ENCODE data around the gene ZNF385A. TPM values are rescaled to one million over a fixed set of nuclear protein-coding genes. Genes with fewer than 3 reads are reported as not detected.
A peak's percentile ranks its signal among the peaks of the same experiment; 100 is the strongest.

Gene ZNF385A
- total RNA-seq, 4 donors from 2014 or later: 9.0 to 19.8 (median 13.5) TPM

DNA sequence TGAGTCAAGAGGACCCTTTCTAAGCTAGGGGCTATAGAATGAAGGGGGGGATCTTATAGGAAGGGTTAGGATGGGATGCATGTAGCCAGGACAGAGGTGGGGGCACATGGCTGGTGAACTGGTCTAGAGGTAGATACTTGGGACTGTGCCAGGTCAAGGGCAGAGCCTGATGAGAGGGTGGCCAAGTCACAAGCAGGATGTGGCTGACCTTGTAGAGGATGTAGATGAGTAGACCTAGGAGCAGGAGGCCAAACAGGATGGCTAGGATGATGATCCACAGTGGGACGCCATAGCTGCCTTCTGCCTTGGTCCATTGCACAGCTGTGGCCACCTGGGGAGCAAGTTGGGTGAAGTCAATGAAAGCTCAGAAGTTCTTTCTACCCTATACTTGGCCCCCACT is 12.6 kb upstream of the ZNF385A start:
- no peaks in the 10 kb centered on the region for H3K27me3 ChIP-seq
- TF ChIP-seq, protein P1, sequence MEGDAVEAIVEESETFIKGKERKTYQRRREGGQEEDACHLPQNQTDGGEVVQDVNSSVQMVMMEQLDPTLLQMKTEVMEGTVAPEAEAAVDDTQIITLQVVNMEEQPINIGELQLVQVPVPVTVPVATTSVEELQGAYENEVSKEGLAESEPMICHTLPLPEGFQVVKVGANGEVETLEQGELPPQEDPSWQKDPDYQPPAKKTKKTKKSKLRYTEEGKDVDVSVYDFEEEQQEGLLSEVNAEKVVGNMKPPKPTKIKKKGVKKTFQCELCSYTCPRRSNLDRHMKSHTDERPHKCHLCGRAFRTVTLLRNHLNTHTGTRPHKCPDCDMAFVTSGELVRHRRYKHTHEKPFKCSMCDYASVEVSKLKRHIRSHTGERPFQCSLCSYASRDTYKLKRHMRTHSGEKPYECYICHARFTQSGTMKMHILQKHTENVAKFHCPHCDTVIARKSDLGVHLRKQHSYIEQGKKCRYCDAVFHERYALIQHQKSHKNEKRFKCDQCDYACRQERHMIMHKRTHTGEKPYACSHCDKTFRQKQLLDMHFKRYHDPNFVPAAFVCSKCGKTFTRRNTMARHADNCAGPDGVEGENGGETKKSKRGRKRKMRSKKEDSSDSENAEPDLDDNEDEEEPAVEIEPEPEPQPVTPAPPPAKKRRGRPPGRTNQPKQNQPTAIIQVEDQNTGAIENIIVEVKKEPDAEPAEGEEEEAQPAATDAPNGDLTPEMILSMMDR (IDR thresholded peaks at IDR 0.05): no peak
- TF ChIP-seq EP300 (IDR thresholded peaks at IDR 0.05) (no peak), POLR2A (IDR thresholded peaks at IDR 0.05) (no peak)
- no peak overlapping the region for H3K27ac ChIP-seq
- WGBS, 2 donors: 82 to 86% methylated on average over 1 of the region's 1 CpG
- no peak for DNase-seq (ENCODE audit: low spot score in 2 of 2)
- H3K4me1 ChIP-seq: peaks cover 0 to 4% (median 0%) of the 10 kb centered on the region in 4 donors
- peaks cover 0 to 78% (median 0%) of the 10 kb centered on the region in 3 donors for H3K36me3 ChIP-seq
- H3K9me3 ChIP-seq: no peaks in the 10 kb centered on the region
- H3K4me3 ChIP-seq: no peak overlapping the region

DNA sequence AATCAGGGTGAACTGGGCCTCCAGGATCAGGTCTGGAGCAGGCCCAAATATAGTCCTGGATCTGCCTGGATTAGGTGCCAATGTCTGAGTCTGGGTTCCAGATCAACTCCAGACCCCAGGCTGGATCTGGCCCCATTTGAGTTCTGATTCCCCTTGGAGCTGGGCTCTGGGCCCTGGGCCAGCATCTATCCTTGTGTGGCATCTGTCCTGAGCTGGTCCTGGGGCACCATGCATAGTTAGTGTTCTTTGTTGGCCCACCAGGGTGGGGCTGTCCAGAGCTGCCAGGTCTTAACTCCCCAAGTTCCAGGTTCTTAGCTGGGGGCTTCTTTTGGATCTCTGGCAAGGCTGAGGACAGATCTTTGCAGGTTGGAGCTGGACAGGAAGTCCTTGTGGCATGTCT is 11.0 kb upstream of the ZNF385A start:
- no peak for DNase-seq (ENCODE audit: low spot score in 2 of 2)
- H3K27ac ChIP-seq: no peak overlapping the region
- no peaks in the 10 kb centered on the region for H3K9me3 ChIP-seq
- H3K36me3 ChIP-seq: peaks cover 0 to 62% (median 0%) of the 10 kb centered on the region in 3 donors
- peaks cover 0 to 15% (median 6%) of the 10 kb centered on the region in 4 donors for H3K4me1 ChIP-seq
- no peaks in the 10 kb centered on the region for H3K27me3 ChIP-seq
- TF ChIP-seq, protein P1 (IDR thresholded peaks at IDR 0.05): no peak
- no peak for TF ChIP-seq EP300 (IDR thresholded peaks at IDR 0.05)
- TF ChIP-seq POLR2A (IDR thresholded peaks at IDR 0.05): no peak
- no peak overlapping the region for H3K4me3 ChIP-seq

DNA sequence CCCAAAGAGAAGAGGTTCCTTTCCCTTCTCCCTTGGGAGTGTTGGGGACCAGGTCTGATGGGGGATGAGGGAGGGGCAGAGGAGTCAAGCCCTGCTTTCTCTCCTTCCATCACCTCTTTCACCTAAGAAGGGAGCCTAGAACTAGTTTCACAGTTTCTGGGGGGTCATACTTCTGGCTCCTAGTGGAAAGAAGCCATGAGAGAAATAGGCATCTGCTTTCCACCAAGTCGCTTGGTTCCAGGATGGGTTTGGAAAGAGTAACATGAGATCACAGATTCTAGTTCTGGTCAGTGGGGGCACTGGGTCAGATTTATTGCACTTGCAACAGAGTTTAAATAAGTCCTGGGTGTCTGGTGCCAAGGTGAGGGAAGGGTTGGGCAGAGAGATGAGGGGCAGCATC is 10.5 kb upstream of the ZNF385A start:
- Histone ChIP-seq H3K9me3 (no peaks in the 10 kb centered on the region), H3K27ac (no peak overlapping the region), H3K4me3 (no peak overlapping the region), H3K36me3 (peaks cover 0 to 57% (median 0%) of the 10 kb centered on the region in 3 donors), H3K4me1 (peaks cover 0 to 15% (median 6%) of the 10 kb centered on the region in 4 donors), H3K27me3 (no peaks in the 10 kb centered on the region)
- 94 to 95% methylated on average over 1 of the region's 1 CpG for WGBS, 2 donors
- TF ChIP-seq POLR2A (IDR thresholded peaks at IDR 0.05): no peak
- TF ChIP-seq EP300 (IDR thresholded peaks at IDR 0.05): no peak
- TF ChIP-seq, protein P1 (IDR thresholded peaks at IDR 0.05): no peak
- DNase-seq (ENCODE audit: low spot score in 2 of 2): no peak

DNA sequence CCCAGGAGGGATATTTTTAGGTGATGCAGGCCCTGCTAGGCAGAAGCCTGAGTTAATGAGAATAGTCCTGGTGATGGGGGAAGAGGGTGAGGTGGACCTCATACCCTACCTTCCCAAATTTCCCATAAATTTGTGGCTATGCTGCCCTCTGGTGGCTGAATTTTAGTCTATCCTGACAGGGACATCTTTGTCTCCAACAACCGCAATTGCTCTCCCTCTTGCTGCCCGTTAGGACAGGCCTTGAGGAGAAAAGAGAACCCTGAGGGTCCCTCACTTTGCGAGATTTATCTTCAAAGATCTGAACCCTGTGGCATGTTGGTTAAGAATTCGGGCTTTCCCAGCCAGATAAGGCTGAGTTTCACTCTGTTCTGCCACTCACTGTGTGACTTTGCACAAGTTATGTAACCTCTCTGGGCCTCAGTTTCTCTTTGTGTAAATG is 9.8 kb upstream of the ZNF385A start:
- H3K36me3 ChIP-seq: peaks cover 0 to 50% (median 0%) of the 10 kb centered on the region in 3 donors
- TF ChIP-seq, protein P1 (IDR thresholded peaks at IDR 0.05): peak; percentile 56 to 66 (median 61)
- TF ChIP-seq EP300 (IDR thresholded peaks at IDR 0.05): no peak
- no peak overlapping the region for H3K4me3 ChIP-seq
- no peaks in the 10 kb centered on the region for H3K27me3 ChIP-seq
- peaks cover 0 to 11% (median 6%) of the 10 kb centered on the region in 4 donors for H3K4me1 ChIP-seq
- WGBS, 2 donors: 29 to 33% methylated on average over 4 of the region's 4 CpGs
- DNase-seq (ENCODE audit: low spot score in 2 of 2): peak in 1 of 2 donors; percentile 77
- H3K9me3 ChIP-seq: no peaks in the 10 kb centered on the region
- no peak overlapping the region for H3K27ac ChIP-seq

DNA sequence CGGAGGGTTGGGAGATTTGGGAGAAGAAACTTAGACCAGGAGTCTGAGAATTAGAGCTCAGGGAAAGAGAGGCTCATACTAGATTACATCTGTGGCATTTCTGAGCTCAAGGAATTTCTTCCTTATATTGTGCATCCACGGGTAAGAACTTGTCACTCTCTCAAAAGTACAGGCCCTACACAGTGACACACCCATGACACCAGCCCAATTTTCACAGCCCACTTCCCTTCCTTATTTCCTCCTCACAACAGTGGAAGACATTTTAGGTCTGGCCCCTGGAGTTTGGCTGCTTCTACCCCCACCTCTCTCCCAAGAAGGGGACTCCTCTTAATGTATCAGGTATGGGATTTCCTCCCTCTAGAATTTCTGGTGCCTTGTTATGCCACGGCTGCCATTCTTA is 9.2 kb upstream of the ZNF385A start:
- no peak overlapping the region for H3K4me3 ChIP-seq
- 70 to 76% methylated on average over 3 of the region's 3 CpGs for WGBS, 2 donors
- peaks cover 0 to 44% (median 0%) of the 10 kb centered on the region in 3 donors for H3K36me3 ChIP-seq
- H3K9me3 ChIP-seq: no peaks in the 10 kb centered on the region
- no peak for DNase-seq (ENCODE audit: low spot score in 2 of 2)
- H3K27ac ChIP-seq: no peak overlapping the region
- peaks cover 0 to 11% (median 6%) of the 10 kb centered on the region in 4 donors for H3K4me1 ChIP-seq
- TF ChIP-seq EP300 (IDR thresholded peaks at IDR 0.05): no peak
- TF ChIP-seq, protein P1 (IDR thresholded peaks at IDR 0.05): no peak
- TF ChIP-seq POLR2A (IDR thresholded peaks at IDR 0.05): no peak
- H3K27me3 ChIP-seq: no peaks in the 10 kb centered on the region

Data from tibial nerve (tissue), 4 donors.